ENCODE results near the gene EEFSEC. TPM values are rescaled to one million over a fixed set of nuclear protein-coding genes. Genes with fewer than 3 reads are reported as not detected.

The EEFSEC gene
- total RNA-seq, 1 donor from 2014 or later = 24.6 TPM

- TF ChIP-seq POLR2A (IDR thresholded peaks at IDR 0.05) (no peak), POLR2AphosphoS5 (IDR thresholded peaks at IDR 0.05; ENCODE audit: insufficient read depth in 1 of 2, low read depth in 1 of 2) (no peak)
- TF ChIP-seq, protein P1, sequence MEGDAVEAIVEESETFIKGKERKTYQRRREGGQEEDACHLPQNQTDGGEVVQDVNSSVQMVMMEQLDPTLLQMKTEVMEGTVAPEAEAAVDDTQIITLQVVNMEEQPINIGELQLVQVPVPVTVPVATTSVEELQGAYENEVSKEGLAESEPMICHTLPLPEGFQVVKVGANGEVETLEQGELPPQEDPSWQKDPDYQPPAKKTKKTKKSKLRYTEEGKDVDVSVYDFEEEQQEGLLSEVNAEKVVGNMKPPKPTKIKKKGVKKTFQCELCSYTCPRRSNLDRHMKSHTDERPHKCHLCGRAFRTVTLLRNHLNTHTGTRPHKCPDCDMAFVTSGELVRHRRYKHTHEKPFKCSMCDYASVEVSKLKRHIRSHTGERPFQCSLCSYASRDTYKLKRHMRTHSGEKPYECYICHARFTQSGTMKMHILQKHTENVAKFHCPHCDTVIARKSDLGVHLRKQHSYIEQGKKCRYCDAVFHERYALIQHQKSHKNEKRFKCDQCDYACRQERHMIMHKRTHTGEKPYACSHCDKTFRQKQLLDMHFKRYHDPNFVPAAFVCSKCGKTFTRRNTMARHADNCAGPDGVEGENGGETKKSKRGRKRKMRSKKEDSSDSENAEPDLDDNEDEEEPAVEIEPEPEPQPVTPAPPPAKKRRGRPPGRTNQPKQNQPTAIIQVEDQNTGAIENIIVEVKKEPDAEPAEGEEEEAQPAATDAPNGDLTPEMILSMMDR (IDR thresholded peaks at IDR 0.05) = no peak
- Histone ChIP-seq H3K4me1 (no peaks in the 10 kb centered on the region), H3K27me3 (no peaks in the 10 kb centered on the region), H3K36me3 (no peaks in the 10 kb centered on the region), H3K4me3 (no peak overlapping the region), H3K9me3 (no peaks in the 10 kb centered on the region), H3K27ac (no peak overlapping the region)
- intact Hi-C loops (cut with DNase I) = no loop called here
- no peak for DNase-seq (ENCODE audit: extremely low spot score in 2 of 2)
These were observed 303.8 kb downstream of the EEFSEC start for GRCh38 chr3:128456776-128457715.

GRCh38 chr3:128457937-128458336 is 304.7 kb downstream of the EEFSEC start:
- intact Hi-C loops (cut with DNase I) = no loop called here
- H3K4me1 ChIP-seq = no peaks in the 10 kb centered on the region
- no peak overlapping the region for H3K4me3 ChIP-seq
- H3K27me3 ChIP-seq = no peaks in the 10 kb centered on the region
- no peak overlapping the region for H3K27ac ChIP-seq
- H3K9me3 ChIP-seq = no peaks in the 10 kb centered on the region
- H3K36me3 ChIP-seq = no peaks in the 10 kb centered on the region
- TF ChIP-seq POLR2A (IDR thresholded peaks at IDR 0.05) (no peak), POLR2AphosphoS5 (IDR thresholded peaks at IDR 0.05; ENCODE audit: insufficient read depth in 1 of 2, low read depth in 1 of 2) (no peak)
- TF ChIP-seq, protein P1 (IDR thresholded peaks at IDR 0.05) = no peak
- no peak for DNase-seq (ENCODE audit: extremely low spot score in 2 of 2)

Small RNAs within 50 kb of the gene (small RNA-seq; reads per million reads assigned to genes)
- not detected for gene RNU6-823P

Other genes with a start within 250 kb of the EEFSEC start
- not detected for gene KBTBD12, start 238.2 kb upstream of the EEFSEC start, total RNA-seq
- 92.8 TPM for gene SEC61A1, start 101.0 kb upstream of the EEFSEC start, total RNA-seq
- 26.0 TPM for gene RUVBL1, start 29.7 kb upstream of the EEFSEC start, total RNA-seq